ENCODE results near the gene MAEA.

Gene MAEA

GRCh38 chr4:1315836-1316536 lies 26.3 kb downstream of the MAEA start:
- no peak for DNase-seq (ENCODE audit: low read depth, low spot score)
- Histone ChIP-seq H3K9me3 (ENCODE audit: insufficient read depth, low read length) (no peaks in the 10 kb centered on the region), H3K4me3 (ENCODE audit: insufficient read length, low read depth) (no peak overlapping the region), H3K4me1 (ENCODE audit: insufficient read depth, insufficient read length) (peaks cover 3% of the 10 kb centered on the region), H3K36me3 (ENCODE audit: insufficient read depth, insufficient read length, low read length) (peaks cover 81% of the 10 kb centered on the region), H3K9ac (ENCODE audit: insufficient read length, low read depth) (no peak overlapping the region), H3K27me3 (ENCODE audit: insufficient read depth, insufficient read length) (no peaks in the 10 kb centered on the region)
- TF ChIP-seq ZNF274 (IDR thresholded peaks at IDR 0.05; ENCODE audit: low read depth, low read length) = no peak
- TF ChIP-seq YY1 (IDR thresholded peaks at IDR 0.05; ENCODE audit: insufficient read depth, insufficient read length) = no peak
- TF ChIP-seq SUZ12 (IDR thresholded peaks at IDR 0.05; ENCODE audit: extremely low read depth, insufficient read depth, insufficient read length) = no peak

GRCh38 chr4:1316537-1317168 lies 27.0 kb downstream of the MAEA start:
- DNase-seq (ENCODE audit: low read depth, low spot score) = no peak
- Histone ChIP-seq H3K36me3 (ENCODE audit: insufficient read depth, insufficient read length, low read length) (peaks cover 81% of the 10 kb centered on the region), H3K9ac (ENCODE audit: insufficient read length, low read depth) (no peak overlapping the region), H3K27me3 (ENCODE audit: insufficient read depth, insufficient read length) (no peaks in the 10 kb centered on the region), H3K9me3 (ENCODE audit: insufficient read depth, low read length) (no peaks in the 10 kb centered on the region), H3K4me3 (ENCODE audit: insufficient read length, low read depth) (no peak overlapping the region), H3K4me1 (ENCODE audit: insufficient read depth, insufficient read length) (peaks cover 3% of the 10 kb centered on the region)
- TF ChIP-seq SUZ12 (IDR thresholded peaks at IDR 0.05; ENCODE audit: extremely low read depth, insufficient read depth, insufficient read length) = no peak
- no peak for TF ChIP-seq YY1 (IDR thresholded peaks at IDR 0.05; ENCODE audit: insufficient read depth, insufficient read length)
- TF ChIP-seq ZNF274 (IDR thresholded peaks at IDR 0.05; ENCODE audit: low read depth, low read length) = no peak

- Histone ChIP-seq H3K36me3 (ENCODE audit: insufficient read depth, insufficient read length, low read length) (peaks cover 81% of the 10 kb centered on the region), H3K9me3 (ENCODE audit: insufficient read depth, low read length) (no peaks in the 10 kb centered on the region), H3K4me1 (ENCODE audit: insufficient read depth, insufficient read length) (peaks cover 3% of the 10 kb centered on the region), H3K9ac (ENCODE audit: insufficient read length, low read depth) (no peak overlapping the region), H3K4me3 (ENCODE audit: insufficient read length, low read depth) (no peak overlapping the region), H3K27me3 (ENCODE audit: insufficient read depth, insufficient read length) (no peaks in the 10 kb centered on the region)
- TF ChIP-seq YY1 (IDR thresholded peaks at IDR 0.05; ENCODE audit: insufficient read depth, insufficient read length) (no peak), SUZ12 (IDR thresholded peaks at IDR 0.05; ENCODE audit: extremely low read depth, insufficient read depth, insufficient read length) (no peak), ZNF274 (IDR thresholded peaks at IDR 0.05; ENCODE audit: low read depth, low read length) (no peak)
- DNase-seq (ENCODE audit: low read depth, low spot score) = no peak
Measured at GRCh38 chr4:1317177-1318045, 27.7 kb downstream of the MAEA start.

- H3K9ac ChIP-seq (ENCODE audit: insufficient read length, low read depth) = no peak overlapping the region
- no peak for DNase-seq (ENCODE audit: low read depth, low spot score)
- no peaks in the 10 kb centered on the region for H3K9me3 ChIP-seq (ENCODE audit: insufficient read depth, low read length)
- no peak overlapping the region for H3K4me3 ChIP-seq (ENCODE audit: insufficient read length, low read depth)
- no peaks in the 10 kb centered on the region for H3K27me3 ChIP-seq (ENCODE audit: insufficient read depth, insufficient read length)
- TF ChIP-seq SUZ12 (IDR thresholded peaks at IDR 0.05; ENCODE audit: extremely low read depth, insufficient read depth, insufficient read length) (no peak), ZNF274 (IDR thresholded peaks at IDR 0.05; ENCODE audit: low read depth, low read length) (no peak), YY1 (IDR thresholded peaks at IDR 0.05; ENCODE audit: insufficient read depth, insufficient read length) (no peak)
- H3K4me1 ChIP-seq (ENCODE audit: insufficient read depth, insufficient read length) = peaks cover 3% of the 10 kb centered on the region
- peaks cover 82% of the 10 kb centered on the region for H3K36me3 ChIP-seq (ENCODE audit: insufficient read depth, insufficient read length, low read length)
Measured at GRCh38 chr4:1318046-1318375, 28.3 kb downstream of the MAEA start.

GRCh38 chr4:1318488-1319213 lies 29.0 kb downstream of the MAEA start:
- no peak for DNase-seq (ENCODE audit: low read depth, low spot score)
- no peak overlapping the region for H3K9ac ChIP-seq (ENCODE audit: insufficient read length, low read depth)
- no peaks in the 10 kb centered on the region for H3K27me3 ChIP-seq (ENCODE audit: insufficient read depth, insufficient read length)
- no peak overlapping the region for H3K4me3 ChIP-seq (ENCODE audit: insufficient read length, low read depth)
- peaks cover 3% of the 10 kb centered on the region for H3K4me1 ChIP-seq (ENCODE audit: insufficient read depth, insufficient read length)
- H3K36me3 ChIP-seq (ENCODE audit: insufficient read depth, insufficient read length, low read length) = peaks cover 82% of the 10 kb centered on the region
- no peaks in the 10 kb centered on the region for H3K9me3 ChIP-seq (ENCODE audit: insufficient read depth, low read length)
- no peak for TF ChIP-seq SUZ12 (IDR thresholded peaks at IDR 0.05; ENCODE audit: extremely low read depth, insufficient read depth, insufficient read length)
- TF ChIP-seq ZNF274 (IDR thresholded peaks at IDR 0.05; ENCODE audit: low read depth, low read length) = no peak
- no peak for TF ChIP-seq YY1 (IDR thresholded peaks at IDR 0.05; ENCODE audit: insufficient read depth, insufficient read length)

- TF ChIP-seq ZNF274 (IDR thresholded peaks at IDR 0.05; ENCODE audit: low read depth, low read length) = no peak
- TF ChIP-seq YY1 (IDR thresholded peaks at IDR 0.05; ENCODE audit: insufficient read depth, insufficient read length) = no peak
- no peak for TF ChIP-seq SUZ12 (IDR thresholded peaks at IDR 0.05; ENCODE audit: extremely low read depth, insufficient read depth, insufficient read length)
- no peaks in the 10 kb centered on the region for H3K27me3 ChIP-seq (ENCODE audit: insufficient read depth, insufficient read length)
- H3K9me3 ChIP-seq (ENCODE audit: insufficient read depth, low read length) = no peaks in the 10 kb centered on the region
- H3K4me3 ChIP-seq (ENCODE audit: insufficient read length, low read depth) = no peak overlapping the region
- peaks cover 84% of the 10 kb centered on the region for H3K36me3 ChIP-seq (ENCODE audit: insufficient read depth, insufficient read length, low read length)
- no peak for DNase-seq (ENCODE audit: low read depth, low spot score)
- peaks cover 3% of the 10 kb centered on the region for H3K4me1 ChIP-seq (ENCODE audit: insufficient read depth, insufficient read length)
- no peak overlapping the region for H3K9ac ChIP-seq (ENCODE audit: insufficient read length, low read depth)
Measured at GRCh38 chr4:1321486-1321885, 31.8 kb downstream of the MAEA start.
